DMS153 treated with DMSO at 0.1 percent for 48 hours (cell line): Measurements from ENCODE around the gene CCNB1.
A peak's percentile ranks its signal among the peaks of the same experiment; 100 is the strongest.
"Not testable (repeated sequence)": the region's sequence is repeated elsewhere in the genome, so short reads cannot be mapped to it uniquely, and the experiment has no call there.

Experiments used
- DNase-seq: peaks from one replicate; lab custom pipeline; 2025; ENCODE audit not compliant: unreplicated experiment; lab: John Stamatoyannopoulos, UW

The CCNB1 gene

GRCh38 chr5:69181659-69182293 is 14.8 kb downstream of the CCNB1 start:
- not testable (repeated sequence) for DNase-seq

GRCh38 chr5:69184621-69185020 is 17.7 kb downstream of the CCNB1 start:
- no peak for DNase-seq

DNA sequence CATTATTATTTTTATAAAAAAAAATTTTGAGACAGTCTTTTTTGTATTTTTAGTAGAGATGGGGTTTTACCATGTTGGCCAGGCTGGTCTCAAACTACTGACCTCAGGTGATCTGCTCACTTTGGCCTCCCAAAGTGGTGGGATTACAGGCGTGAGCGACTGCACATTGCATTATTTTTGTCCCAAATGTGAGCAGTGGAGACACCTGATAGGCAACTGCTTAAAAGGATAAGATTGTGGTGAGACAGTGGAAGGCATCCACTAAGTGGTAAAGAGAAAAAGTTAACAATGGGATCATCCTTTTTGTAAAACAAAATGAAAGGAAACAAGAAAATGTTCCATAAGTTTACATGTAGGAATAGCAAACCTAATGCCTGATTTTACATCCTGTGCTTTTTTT is 20.4 kb downstream of the CCNB1 start:
- DNase-seq, result no peak

GRCh38 chr5:69188811-69189161 is 21.8 kb downstream of the CCNB1 start:
- DNase-seq, result no peak

DNA sequence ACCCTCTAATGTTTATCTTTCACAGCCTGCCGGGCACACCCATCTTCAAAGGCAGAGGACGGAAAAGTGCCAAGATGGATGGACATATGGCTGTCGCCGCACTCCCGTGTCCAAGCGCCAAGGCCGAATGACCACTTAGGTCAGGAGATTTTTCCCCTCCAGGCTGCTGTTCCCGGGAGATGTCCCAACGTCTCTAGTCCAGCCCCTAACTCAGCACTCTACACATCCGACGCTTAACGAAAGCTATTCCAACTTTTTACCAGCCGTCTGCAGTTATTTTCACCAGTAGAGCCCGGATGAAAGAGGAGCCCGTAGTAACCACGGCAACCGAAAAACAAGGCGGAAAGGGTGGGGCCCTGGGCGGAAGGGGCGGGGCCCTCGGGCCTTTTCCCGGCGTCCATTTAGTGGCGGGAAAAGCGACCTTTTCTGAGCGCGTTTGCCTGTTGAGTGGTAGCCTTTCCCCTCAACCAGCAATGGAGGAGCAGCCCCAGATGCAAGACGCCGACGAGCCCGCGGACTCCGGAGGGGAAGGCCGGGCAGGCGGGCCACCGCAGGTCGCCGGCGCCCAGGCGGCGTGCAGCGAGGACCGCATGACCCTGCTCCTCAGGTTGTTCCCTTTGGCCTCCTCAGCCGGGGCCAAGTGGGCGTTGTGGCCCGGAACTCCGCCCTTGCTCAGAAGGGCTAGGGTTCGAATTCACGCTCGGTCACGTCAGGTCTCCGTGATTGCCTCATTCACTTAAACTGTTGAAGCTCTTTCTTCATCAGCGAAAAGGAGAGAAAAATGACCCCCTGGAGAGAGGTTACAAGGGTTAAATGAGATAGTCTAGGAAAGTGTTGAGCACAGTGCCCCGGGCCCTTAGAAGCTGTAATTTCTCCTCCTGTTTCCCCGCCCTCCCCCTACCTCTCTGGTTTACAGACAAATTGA is 22.5 kb downstream of the CCNB1 start, which contains the start of gene CENPH:
Gene CENPH, plus strand, starts transcription at position 422 of the 925 bp plus-strand sequence. Its CDS starts 52 bp downstream, at position 474.
- peak; percentile 18 for DNase-seq

DNA sequence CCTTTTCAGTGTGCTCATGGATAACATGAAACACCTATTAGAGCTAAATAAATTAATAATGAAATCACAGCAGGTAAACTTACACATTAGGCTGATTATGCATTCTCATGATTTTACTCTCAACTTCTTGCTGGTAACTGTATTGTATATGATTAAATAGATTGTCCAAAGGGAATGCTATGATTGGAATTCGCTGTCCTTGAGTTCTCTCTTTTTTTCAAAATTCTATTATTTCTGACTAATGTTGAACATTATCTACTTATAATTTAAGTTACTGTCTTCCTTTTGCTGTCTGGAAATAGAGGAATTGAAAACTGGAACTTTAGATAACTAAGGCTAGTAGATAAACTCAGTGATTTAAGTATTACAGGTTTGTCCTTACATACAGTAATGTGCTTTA is 35.5 kb downstream of the CCNB1 start:
- DNase-seq, result no peak

GRCh38 chr5:69206528-69207190 is 39.7 kb downstream of the CCNB1 start:
- DNase-seq, result no peak

- no peak for DNase-seq
Observed at GRCh38 chr5:69209602-69210001, 42.7 kb downstream of the CCNB1 start.

DNA sequence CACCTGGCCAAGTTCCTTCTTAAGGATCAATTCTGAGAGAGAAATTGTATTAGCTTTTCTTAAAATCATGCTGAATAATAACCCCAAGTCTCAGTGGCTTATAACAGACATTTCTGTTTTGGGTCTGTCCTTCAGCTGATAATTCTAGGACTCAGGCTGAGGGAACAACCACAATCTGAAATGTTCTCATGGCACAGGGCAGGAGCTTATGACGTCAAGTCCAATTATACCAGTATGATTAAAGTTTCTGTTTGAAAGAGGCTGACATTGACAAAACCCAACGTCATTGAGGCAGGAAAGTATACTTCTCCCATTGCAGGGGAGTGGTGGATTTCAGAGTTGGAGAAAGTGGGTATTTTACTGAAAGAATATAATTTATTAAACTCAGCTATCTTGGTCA is 44.2 kb downstream of the CCNB1 start:
- DNase-seq, result no peak

- DNase-seq, result no peak
Observed at GRCh38 chr5:69212022-69212421, 45.1 kb downstream of the CCNB1 start.

DNA sequence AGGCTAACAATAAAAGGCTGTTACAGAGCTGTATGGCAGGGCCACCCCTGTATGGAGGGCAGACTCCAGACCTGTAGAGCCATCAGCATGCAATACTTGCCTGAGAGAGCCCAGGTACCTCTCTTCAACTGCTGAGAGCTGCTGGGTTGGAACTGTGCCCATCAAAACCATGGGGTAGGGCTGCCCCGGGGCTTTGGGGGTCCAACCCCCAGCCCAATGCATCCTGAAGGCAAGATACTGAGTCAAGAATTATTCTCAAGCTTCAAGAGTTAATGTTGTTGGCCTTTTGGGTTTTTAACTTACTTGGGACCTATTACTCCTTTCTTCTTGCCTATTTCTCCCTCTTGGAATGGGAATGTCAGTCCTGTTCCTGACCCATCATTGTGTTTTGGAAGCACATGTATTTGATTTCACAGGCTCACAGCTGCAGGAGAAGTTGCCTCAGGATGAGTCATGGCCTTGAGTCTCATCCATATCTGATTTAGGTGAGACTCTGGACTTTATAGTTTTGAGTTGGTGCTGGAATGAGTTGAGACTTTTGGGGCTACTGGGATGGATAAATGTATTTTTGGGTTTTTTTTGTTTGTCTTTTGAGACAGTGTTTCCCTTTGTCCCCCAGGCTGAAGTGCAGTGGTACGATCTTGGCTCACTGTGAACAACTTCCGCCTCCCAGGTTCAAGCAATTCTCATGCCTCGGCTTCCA is 46.7 kb downstream of the CCNB1 start:
- no peak for DNase-seq

- DNase-seq, result no peak
Observed at GRCh38 chr5:69217151-69217511, 50.2 kb downstream of the CCNB1 start.

DNA sequence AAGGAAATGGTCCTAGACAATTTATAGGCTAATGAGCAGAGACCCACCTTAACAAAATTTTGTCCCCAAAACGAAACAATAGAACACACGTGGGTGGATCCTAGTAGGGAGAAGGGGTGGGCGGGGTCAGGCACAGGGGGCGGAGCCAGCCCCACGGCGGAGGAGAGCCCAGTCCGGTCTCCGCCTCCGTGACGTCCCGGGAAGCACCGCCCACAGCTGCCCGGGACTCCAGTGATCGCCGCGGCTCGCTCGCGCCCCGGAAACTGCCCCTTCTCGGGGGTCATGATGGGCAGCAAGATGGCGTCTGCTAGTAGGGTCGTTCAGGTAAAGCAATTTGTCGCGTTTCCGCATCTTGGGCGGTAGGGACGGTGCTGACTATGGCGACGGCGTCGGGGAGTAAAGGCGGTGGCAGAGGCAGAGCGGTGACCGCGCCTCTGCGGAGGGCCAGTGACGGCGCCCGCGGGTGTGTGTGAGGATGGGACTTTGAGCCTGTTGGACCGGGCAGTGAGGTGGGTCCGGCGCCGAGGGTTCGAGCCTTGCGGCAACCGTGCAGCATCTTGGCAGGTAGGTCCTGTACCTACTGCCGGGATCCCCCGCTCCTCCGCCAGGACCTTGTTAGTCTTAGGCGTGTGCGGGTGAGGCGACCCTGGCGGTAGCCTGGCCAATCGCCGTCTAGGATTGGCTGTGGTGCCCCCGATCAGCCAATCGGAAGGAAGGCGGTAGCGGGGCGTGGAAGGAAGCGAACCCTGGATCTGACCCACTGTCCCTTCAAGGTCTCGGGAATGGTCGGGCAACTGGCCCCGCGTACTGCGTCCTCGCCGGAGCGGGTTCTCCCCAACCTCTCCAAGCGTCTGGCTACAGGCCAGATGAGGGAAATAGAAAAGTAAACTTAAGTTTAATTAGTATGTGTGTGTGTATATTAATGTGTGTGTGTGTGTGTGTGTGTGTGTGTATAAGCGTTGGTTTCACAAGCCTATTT is 50.9 kb downstream of the CCNB1 start:
- DNase-seq, result peak; percentile 54

DNA sequence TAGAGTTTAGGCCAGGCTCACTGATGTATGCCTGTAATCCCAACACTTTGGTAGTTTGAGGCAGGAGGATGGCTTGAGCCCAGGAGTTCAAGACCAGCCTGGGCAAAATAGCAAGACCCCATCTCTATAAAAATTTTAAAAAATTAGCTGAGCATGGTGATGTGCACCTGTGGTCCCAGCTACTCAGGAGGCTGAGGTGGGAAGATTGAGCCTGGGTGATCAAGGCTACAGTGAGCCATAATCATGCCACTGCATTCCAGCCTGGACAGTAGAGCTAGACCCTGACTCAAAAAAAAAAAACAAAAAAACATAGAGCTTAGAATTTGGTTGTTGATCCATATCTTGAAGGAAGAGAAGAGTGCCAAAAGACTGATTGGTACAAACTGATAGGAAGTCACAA is 53.0 kb downstream of the CCNB1 start:
- DNase-seq, result no peak

DNA sequence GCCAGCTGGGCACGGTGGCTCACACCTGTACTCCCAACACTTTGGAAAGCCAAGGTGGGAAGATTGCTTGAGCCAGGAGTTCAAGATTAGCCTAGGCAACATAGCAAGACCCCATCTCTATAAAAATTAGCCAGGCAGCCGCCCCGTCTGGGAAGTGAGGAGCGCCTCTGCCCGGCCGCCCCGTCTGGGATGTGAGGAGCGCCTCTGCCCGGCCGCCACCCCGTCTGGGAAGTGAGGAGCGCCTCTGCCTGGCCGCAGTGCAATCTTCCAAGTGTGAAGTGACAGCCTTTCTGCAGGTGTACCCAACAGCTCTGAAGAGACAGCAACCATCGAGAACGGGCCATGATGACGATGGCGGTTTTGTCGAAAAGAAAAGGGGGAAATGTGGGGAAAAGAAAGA is 53.4 kb downstream of the CCNB1 start:
- not testable (repeated sequence) for DNase-seq

GRCh38 chr5:69220833-69221232 is 53.9 kb downstream of the CCNB1 start:
- not testable (repeated sequence) for DNase-seq

GRCh38 chr5:69224520-69224919 is 57.6 kb downstream of the CCNB1 start:
- no peak for DNase-seq

DNA sequence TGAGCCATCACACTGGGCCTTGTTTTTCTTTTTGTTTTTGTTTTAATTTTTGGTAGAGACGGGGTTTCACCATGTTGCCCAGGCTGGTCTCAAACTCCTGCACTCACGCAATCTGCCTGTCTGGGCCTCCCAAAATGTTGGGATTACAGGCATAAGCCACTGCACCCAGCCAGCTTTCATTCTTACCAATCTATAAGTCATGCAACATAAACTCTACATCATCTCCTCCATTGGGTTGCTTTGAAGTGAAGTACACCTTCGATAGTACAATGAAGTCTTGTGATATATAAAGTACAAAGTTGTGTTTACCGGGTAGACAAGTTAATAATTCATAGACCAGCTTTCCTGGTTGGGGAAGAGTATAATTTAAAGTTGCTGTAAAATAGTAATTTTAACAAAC is 58.9 kb downstream of the CCNB1 start:
- no peak for DNase-seq
